ENCODE data around the gene AUNIP. TPM values are rescaled to one million over a fixed set of nuclear protein-coding genes. Genes with fewer than 3 reads are reported as not detected.

Gene AUNIP
- total RNA-seq, 1 experiment from 2014 or later, result 7.7 TPM

DNA sequence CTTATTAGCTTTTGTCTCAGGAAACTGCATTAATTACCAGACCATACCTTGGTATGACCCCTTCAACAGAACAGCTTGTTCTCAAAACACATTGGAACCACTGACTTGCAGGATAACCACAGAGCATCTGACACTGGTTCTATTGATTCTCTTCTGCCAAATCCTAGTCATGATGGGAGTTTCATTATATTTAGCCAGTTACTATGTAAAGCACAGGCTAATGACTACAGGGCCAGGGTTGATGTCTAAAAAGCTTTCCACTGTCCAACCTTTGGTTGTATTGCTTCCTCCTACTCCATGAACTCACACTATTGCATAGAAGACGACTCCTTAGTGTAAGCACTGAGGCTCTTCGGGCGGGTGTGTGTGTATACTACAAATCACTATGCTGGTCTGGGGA lies 43.2 kb upstream of the AUNIP start:
- H3K9me3 Mint-ChIP-seq (ENCODE audit: low read depth, unreplicated experiment), result no peaks in the 10 kb centered on the region
- no peak overlapping the region for H3K4me3 Mint-ChIP-seq (ENCODE audit: low read depth, unreplicated experiment)
- BruUV-seq (replicated peaks), result no TSS peak
- CTCF ChIA-PET, result no interaction called here
- TF ChIP-seq, protein P1, sequence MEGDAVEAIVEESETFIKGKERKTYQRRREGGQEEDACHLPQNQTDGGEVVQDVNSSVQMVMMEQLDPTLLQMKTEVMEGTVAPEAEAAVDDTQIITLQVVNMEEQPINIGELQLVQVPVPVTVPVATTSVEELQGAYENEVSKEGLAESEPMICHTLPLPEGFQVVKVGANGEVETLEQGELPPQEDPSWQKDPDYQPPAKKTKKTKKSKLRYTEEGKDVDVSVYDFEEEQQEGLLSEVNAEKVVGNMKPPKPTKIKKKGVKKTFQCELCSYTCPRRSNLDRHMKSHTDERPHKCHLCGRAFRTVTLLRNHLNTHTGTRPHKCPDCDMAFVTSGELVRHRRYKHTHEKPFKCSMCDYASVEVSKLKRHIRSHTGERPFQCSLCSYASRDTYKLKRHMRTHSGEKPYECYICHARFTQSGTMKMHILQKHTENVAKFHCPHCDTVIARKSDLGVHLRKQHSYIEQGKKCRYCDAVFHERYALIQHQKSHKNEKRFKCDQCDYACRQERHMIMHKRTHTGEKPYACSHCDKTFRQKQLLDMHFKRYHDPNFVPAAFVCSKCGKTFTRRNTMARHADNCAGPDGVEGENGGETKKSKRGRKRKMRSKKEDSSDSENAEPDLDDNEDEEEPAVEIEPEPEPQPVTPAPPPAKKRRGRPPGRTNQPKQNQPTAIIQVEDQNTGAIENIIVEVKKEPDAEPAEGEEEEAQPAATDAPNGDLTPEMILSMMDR (IDR thresholded peaks at IDR 0.05; ENCODE audit: unreplicated experiment), result no peak
- peaks cover 53% of the 10 kb centered on the region for H3K36me3 Mint-ChIP-seq (ENCODE audit: insufficient read depth, unreplicated experiment)
- intact Hi-C loops (cut with micrococcal nuclease; ENCODE audit: unreplicated experiment), result no loop called here
- H3K27ac Mint-ChIP-seq (ENCODE audit: unreplicated experiment), result no peak overlapping the region
- H3K27me3 Mint-ChIP-seq (ENCODE audit: unreplicated experiment), result no peaks in the 10 kb centered on the region
- H3K4me1 Mint-ChIP-seq (ENCODE audit: low read depth, unreplicated experiment), result peaks cover 9% of the 10 kb centered on the region
- DNase-seq, result no peak

DNA sequence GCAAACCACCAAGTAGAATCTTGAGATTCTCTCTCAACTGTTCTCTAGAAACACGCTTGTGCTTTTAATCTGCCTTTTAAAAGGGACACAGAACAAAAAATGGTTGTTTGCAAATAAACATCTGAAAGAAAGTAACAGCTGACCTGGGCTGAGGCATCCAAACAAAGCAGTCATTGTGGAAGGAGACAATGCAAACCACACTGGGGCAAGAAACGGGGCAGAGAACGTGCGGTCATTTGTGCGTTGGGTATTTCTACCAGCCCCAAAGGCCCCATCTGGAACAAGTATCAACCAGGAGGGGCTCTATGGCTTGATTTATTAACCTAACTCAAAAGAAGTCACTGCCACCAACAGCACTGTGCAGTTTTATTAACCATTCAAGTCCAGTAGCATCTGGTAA lies 41.0 kb upstream of the AUNIP start:
- no TSS peak for BruUV-seq (replicated peaks)
- CTCF ChIA-PET, result interaction anchor here (0.7 kb wide), 1 partner anchor 165 kb away, joined by 9 read pairs; no protein-coding TSS in a partner anchor
- no peak overlapping the region for H3K27ac Mint-ChIP-seq (ENCODE audit: unreplicated experiment)
- TF ChIP-seq, protein P1 (IDR thresholded peaks at IDR 0.05; ENCODE audit: unreplicated experiment), result no peak
- peaks cover 32% of the 10 kb centered on the region for H3K36me3 Mint-ChIP-seq (ENCODE audit: insufficient read depth, unreplicated experiment)
- intact Hi-C loops (cut with micrococcal nuclease; ENCODE audit: unreplicated experiment), result no loop called here
- H3K4me1 Mint-ChIP-seq (ENCODE audit: low read depth, unreplicated experiment), result no peaks in the 10 kb centered on the region
- no peaks in the 10 kb centered on the region for H3K9me3 Mint-ChIP-seq (ENCODE audit: low read depth, unreplicated experiment)
- DNase-seq, result no peak
- no peak overlapping the region for H3K4me3 Mint-ChIP-seq (ENCODE audit: low read depth, unreplicated experiment)
- no peaks in the 10 kb centered on the region for H3K27me3 Mint-ChIP-seq (ENCODE audit: unreplicated experiment)

DNA sequence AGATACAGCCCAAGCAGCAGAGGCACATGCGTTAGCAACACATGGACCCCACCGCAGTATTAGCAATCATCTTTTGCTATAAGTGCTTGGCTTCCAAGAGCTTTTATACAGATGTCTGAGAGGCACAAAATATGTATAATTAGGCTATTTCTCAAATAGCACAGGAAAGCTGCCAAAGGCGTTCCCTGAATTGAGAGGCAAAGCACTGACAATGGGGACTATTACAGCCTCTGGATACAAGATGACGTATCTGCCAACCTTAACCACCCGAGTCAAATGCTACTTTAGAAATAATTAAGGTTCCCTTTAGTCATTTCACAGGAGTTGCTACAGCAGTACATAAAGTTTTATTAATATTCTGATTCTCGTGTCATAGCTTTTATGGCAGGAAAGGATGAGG lies 40.5 kb upstream of the AUNIP start:
- no peaks in the 10 kb centered on the region for H3K4me1 Mint-ChIP-seq (ENCODE audit: low read depth, unreplicated experiment)
- no peaks in the 10 kb centered on the region for H3K9me3 Mint-ChIP-seq (ENCODE audit: low read depth, unreplicated experiment)
- BruUV-seq (replicated peaks), result no TSS peak
- intact Hi-C loops (cut with micrococcal nuclease; ENCODE audit: unreplicated experiment), result loop anchor here (5.0 kb wide), 2 partner anchors 62 to 98 kb away; partner anchors contain the start of gene PAFAH2
- H3K27ac Mint-ChIP-seq (ENCODE audit: unreplicated experiment), result no peak overlapping the region
- TF ChIP-seq, protein P1 (IDR thresholded peaks at IDR 0.05; ENCODE audit: unreplicated experiment), result no peak
- CTCF ChIA-PET, result no interaction called here
- peaks cover 28% of the 10 kb centered on the region for H3K36me3 Mint-ChIP-seq (ENCODE audit: insufficient read depth, unreplicated experiment)
- H3K27me3 Mint-ChIP-seq (ENCODE audit: unreplicated experiment), result no peaks in the 10 kb centered on the region
- no peak overlapping the region for H3K4me3 Mint-ChIP-seq (ENCODE audit: low read depth, unreplicated experiment)
- DNase-seq, result no peak

DNA sequence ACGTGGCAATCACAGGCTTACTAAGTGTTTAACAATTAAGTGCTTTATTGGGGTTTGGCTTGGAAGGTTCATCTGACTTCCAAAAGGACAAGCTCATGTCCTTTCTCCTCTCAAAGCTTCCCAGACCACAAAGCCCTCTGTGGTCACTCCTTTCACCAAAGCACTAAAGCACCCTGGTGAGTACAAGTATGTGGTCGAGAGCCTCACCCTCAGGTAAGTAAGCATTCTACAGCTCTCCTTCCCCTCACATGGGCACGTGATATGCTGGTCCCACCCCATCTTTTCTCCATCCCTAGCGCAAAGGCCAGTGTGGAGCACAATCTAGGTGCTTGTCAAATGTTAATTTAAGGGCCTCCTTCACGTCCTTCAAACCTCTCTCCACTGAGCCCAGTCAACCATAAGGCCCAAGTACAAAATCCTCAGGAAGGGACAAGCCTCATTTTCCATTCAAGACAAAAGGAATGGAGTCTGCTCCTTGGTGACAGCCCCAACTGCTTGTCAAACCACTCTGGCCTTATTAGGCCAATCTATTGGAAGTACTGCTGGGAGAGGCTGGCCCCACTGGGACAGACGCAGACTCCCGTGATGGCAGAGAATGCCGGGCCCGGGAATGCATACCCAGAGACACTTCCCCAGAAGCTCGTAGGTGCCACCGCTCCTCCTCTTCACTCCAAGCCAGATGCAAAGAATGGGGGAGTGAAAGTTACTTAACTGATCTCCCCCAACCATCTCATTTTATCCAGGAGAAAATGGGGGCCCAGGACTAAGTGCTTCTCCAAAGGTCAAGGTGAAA lies 39.2 kb upstream of the AUNIP start:
- Mint-ChIP-seq H3K27ac (ENCODE audit: unreplicated experiment) (no peak overlapping the region), H3K4me3 (ENCODE audit: low read depth, unreplicated experiment) (no peak overlapping the region), H3K9me3 (ENCODE audit: low read depth, unreplicated experiment) (no peaks in the 10 kb centered on the region), H3K27me3 (ENCODE audit: unreplicated experiment) (no peaks in the 10 kb centered on the region), H3K4me1 (ENCODE audit: low read depth, unreplicated experiment) (no peaks in the 10 kb centered on the region), H3K36me3 (ENCODE audit: insufficient read depth, unreplicated experiment) (peaks cover 23% of the 10 kb centered on the region)
- intact Hi-C loops (cut with micrococcal nuclease; ENCODE audit: unreplicated experiment), result loop anchor here (5.0 kb wide), 2 partner anchors 61 to 99 kb away; partner anchors contain the start of gene PAFAH2
- no peak for DNase-seq
- BruUV-seq (replicated peaks), result no TSS peak
- CTCF ChIA-PET, result no interaction called here
- TF ChIP-seq, protein P1 (IDR thresholded peaks at IDR 0.05; ENCODE audit: unreplicated experiment), result no peak
